Osteocyte (in vitro differentiated cells): ENCODE results near the gene CHST3. TPM values are rescaled to one million over a fixed set of nuclear protein-coding genes. Genes with fewer than 3 reads are reported as not detected.
"Not testable (repeated sequence)": the region's sequence is repeated elsewhere in the genome, so short reads cannot be mapped to it uniquely, and the experiment has no call there.

Experiments
- DNase-seq: peaks from one replicate; pipeline ENCODE4 v3.0.0; 2021; ENCODE audit warnings: mixed read lengths; ENCODE audit not compliant: unreplicated experiment; ENCODE audit errors: extremely low spot score
- H3K27ac Mint-ChIP-seq: one replicate; pipeline ENCODE4 v1.8.0; 2021; ENCODE audit warnings: mild to moderate bottlenecking, mixed read lengths; ENCODE audit not compliant: unreplicated experiment
- H3K27me3 Mint-ChIP-seq: one replicate; pipeline ENCODE4 v1.8.0; 2021; ENCODE audit warnings: mixed read lengths; ENCODE audit not compliant: unreplicated experiment
- H3K36me3 Mint-ChIP-seq: one replicate; pipeline ENCODE4 v1.8.0; 2021; ENCODE audit warnings: mixed read lengths; ENCODE audit not compliant: unreplicated experiment
- H3K4me1 Mint-ChIP-seq: one replicate; pipeline ENCODE4 v1.8.0; 2021; ENCODE audit warnings: mixed read lengths; ENCODE audit not compliant: unreplicated experiment
- H3K4me3 Mint-ChIP-seq: one replicate; pipeline ENCODE4 v1.8.0; 2021; ENCODE audit warnings: mild to moderate bottlenecking, moderate library complexity, mixed read lengths; ENCODE audit not compliant: unreplicated experiment
- H3K9me3 Mint-ChIP-seq: one replicate; pipeline ENCODE4 v1.8.0; 2021; ENCODE audit warnings: mixed read lengths; ENCODE audit not compliant: unreplicated experiment
- total RNA-seq: library from RNA; stranded (reverse); gene quantifications from 2 replicates; pipeline ENCODE4 v1.2.1, GENCODE V29; 2021
- TF ChIP-seq, protein P1 (sequence below): fragments of 200-600 bp; sonication (generic); IDR thresholded peaks from 2 replicates; pipeline ENCODE4 v1.5.0; 2021; ENCODE audit warnings: antibody characterized with exemption, mild to moderate bottlenecking, moderate library complexity

The CHST3 gene
- total RNA-seq, 1 donor from 2014 or later, result 35.0 TPM

DNA sequence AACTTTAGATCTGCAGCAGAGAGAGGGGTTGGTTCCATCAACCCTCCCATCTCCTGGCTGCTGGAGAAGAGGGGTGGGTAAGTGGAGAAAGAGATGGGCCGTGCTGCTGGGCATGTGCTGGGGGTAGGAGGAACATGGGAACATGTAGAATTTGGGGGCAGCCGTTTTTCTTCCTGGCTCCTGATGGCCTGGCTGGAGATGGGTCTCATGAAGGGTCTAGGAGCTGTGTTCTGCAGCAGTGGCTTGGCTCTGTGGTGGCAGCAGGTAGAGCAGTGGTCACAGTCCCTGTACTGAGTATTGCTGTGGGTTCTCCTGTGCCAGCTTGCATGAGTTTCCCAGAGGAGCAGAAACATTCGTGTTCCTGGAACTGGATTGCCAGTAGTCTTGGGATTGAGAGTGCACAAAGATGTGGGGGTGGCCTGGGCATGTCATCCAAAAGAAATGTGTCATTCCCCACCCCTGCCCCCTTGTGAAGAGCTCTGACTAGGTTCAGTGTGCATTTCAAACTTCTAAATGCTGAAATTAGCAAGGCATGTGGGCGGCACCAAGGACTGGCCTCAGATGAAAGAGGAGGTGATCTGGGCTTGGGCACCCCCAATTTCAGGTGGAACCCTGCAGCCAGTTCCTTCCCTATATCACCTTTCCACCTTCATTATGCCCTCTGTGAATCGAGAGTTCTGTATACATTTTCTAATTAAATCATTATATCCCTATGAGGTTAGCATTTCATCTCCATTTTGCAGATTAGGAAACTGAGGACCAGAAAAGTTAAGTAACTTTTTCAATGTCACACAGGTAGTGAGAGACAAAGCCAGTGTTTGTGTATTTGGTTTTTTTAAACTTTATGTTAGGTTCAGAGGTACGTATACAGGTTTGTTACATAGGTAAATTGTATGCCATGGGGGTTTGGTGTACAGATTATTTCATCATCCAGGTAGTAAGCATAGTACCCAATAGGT, 2.1 kb downstream of the CHST3 start:
- no peaks in the 10 kb centered on the region for H3K27me3 Mint-ChIP-seq
- H3K27ac Mint-ChIP-seq, result peak overlapping the region; percentile 95
- H3K9me3 Mint-ChIP-seq, result no peaks in the 10 kb centered on the region
- no peaks in the 10 kb centered on the region for H3K36me3 Mint-ChIP-seq
- TF ChIP-seq, protein P1, sequence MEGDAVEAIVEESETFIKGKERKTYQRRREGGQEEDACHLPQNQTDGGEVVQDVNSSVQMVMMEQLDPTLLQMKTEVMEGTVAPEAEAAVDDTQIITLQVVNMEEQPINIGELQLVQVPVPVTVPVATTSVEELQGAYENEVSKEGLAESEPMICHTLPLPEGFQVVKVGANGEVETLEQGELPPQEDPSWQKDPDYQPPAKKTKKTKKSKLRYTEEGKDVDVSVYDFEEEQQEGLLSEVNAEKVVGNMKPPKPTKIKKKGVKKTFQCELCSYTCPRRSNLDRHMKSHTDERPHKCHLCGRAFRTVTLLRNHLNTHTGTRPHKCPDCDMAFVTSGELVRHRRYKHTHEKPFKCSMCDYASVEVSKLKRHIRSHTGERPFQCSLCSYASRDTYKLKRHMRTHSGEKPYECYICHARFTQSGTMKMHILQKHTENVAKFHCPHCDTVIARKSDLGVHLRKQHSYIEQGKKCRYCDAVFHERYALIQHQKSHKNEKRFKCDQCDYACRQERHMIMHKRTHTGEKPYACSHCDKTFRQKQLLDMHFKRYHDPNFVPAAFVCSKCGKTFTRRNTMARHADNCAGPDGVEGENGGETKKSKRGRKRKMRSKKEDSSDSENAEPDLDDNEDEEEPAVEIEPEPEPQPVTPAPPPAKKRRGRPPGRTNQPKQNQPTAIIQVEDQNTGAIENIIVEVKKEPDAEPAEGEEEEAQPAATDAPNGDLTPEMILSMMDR, result no peak
- peak overlapping the region; percentile 98 for H3K4me3 Mint-ChIP-seq
- DNase-seq, result no peak
- peaks cover 65% of the 10 kb centered on the region for H3K4me1 Mint-ChIP-seq

GRCh38 chr10:71967958-71968357, 3.8 kb downstream of the CHST3 start:
- H3K9me3 Mint-ChIP-seq, H3K27me3 Mint-ChIP-seq, DNase-seq, H3K36me3 Mint-ChIP-seq, H3K4me3 Mint-ChIP-seq: not testable (repeated sequence)
- H3K27ac Mint-ChIP-seq, result peak overlapping the region; percentile 58
- H3K4me1 Mint-ChIP-seq, result peaks cover 80% of the 10 kb centered on the region

GRCh38 chr10:71968553-71969474, 4.6 kb downstream of the CHST3 start:
- H3K4me3 Mint-ChIP-seq, result no peak overlapping the region
- H3K4me1 Mint-ChIP-seq, result peaks cover 85% of the 10 kb centered on the region
- peaks cover 2% of the 10 kb centered on the region for H3K36me3 Mint-ChIP-seq
- TF ChIP-seq, protein P1, result no peak
- no peak for DNase-seq
- H3K27ac Mint-ChIP-seq, result peak overlapping the region; percentile 58
- H3K9me3 Mint-ChIP-seq, result no peaks in the 10 kb centered on the region
- no peaks in the 10 kb centered on the region for H3K27me3 Mint-ChIP-seq

DNA sequence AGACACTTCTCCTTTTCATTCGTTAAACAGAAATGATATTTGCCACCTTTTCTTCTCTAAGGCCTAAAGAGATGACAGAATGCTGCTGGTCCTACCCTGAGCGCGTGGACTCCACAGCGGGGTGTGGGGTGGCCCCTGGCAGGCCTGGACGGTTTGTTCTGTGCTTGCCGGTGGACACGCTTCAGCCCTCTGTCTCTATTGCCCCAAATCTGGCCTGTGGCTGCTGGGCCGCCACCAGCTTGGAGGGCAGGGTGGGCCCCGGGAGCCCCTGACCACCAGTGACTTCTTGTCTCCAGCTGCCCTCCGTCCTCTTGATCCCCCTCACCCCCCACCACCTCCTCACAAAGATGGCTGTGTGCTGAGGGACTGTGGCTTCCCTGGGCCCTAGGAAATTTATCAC, 5.7 kb downstream of the CHST3 start:
- peaks cover 2% of the 10 kb centered on the region for H3K36me3 Mint-ChIP-seq
- peak overlapping the region; percentile 68 for H3K27ac Mint-ChIP-seq
- TF ChIP-seq, protein P1, result no peak
- DNase-seq, result no peak
- H3K4me3 Mint-ChIP-seq, result no peak overlapping the region
- no peaks in the 10 kb centered on the region for H3K9me3 Mint-ChIP-seq
- H3K27me3 Mint-ChIP-seq, result no peaks in the 10 kb centered on the region
- peaks cover 95% of the 10 kb centered on the region for H3K4me1 Mint-ChIP-seq

DNA sequence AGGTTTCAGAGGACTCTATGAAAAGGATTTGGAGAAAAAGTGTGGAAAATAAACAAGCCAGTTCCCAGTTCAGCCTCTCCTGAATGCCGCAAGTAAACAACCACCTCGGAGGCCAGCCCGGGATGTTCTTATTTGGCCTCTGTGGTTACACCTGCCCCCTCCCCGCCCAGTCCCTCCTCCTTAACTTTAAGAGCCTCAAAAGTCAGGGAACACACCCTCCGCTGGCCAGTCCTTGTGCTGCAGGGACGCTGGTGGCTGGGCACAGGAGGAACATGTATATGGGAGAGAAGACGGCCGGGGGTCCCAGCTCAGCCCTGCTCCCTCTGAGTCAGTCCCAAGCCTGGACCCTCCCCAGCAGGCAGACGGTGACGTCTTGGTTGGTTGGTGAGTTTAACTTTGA, 6.1 kb downstream of the CHST3 start:
- H3K4me1 Mint-ChIP-seq, result peaks cover 95% of the 10 kb centered on the region
- TF ChIP-seq, protein P1, result peak; percentile 34
- H3K9me3 Mint-ChIP-seq, result no peaks in the 10 kb centered on the region
- DNase-seq, result no peak
- peak overlapping the region; percentile 68 for H3K27ac Mint-ChIP-seq
- H3K27me3 Mint-ChIP-seq, result no peaks in the 10 kb centered on the region
- no peak overlapping the region for H3K4me3 Mint-ChIP-seq
- peaks cover 2% of the 10 kb centered on the region for H3K36me3 Mint-ChIP-seq
